Panc1 (cell line): ENCODE results near the gene MAGED4B.

ENCODE experiments used
- CTCF ChIP-seq: fragments of 450-650 bp; IDR thresholded peaks from 2 replicates; pipeline ENCODE4 v1.5.1; 2017; ENCODE audit warnings: mild to moderate bottlenecking
- POLR2AphosphoS5 ChIP-seq: IDR thresholded peaks from 2 replicates; pipeline ENCODE4 v1.6.1; 2012; ENCODE audit warnings: mild to moderate bottlenecking, low read depth, low read length, moderate library complexity
- REST ChIP-seq, 2 experiments: IDR thresholded peaks; 2 replicates each; pipeline ENCODE4 v1.6.1; 2011 to 2012; ENCODE audit warnings: low read depth in 2 of 2, control low read depth in 1 of 2, low read length in 1 of 2, mild to moderate bottlenecking in 1 of 2, moderate library complexity in 1 of 2; ENCODE audit not compliant: insufficient read depth in 1 of 2
- SIN3A ChIP-seq: IDR thresholded peaks from 2 replicates; pipeline ENCODE4 v1.6.1; 2012; ENCODE audit warnings: low read depth, mild to moderate bottlenecking, low read length, moderate library complexity, borderline replicate concordance; ENCODE audit not compliant: insufficient read depth

DNA sequence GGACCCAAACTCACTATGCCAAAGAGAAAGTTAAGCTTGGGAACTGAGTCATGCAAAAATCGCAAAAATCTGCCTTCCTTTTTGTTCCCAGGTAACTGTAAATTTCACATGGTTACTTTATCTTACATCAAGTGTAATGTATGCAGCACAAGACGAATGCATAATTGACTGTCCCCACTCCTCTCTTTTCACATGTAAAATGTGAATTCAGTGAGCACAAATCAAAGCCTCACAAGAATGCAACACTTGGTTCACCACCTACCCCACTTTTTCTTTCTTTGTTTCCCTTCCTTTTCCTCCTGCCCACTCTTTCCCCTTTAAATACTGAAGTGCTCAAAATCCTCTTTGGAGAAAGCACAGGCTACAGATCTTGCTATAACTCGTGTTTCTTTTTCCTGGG is 53.2 kb downstream of the MAGED4B start:
- TF ChIP-seq CTCF: no peak
- no peak for TF ChIP-seq POLR2AphosphoS5
- no peak for TF ChIP-seq REST (IDR thresholded peaks at IDR 0.05; ENCODE audit: insufficient read depth in 1 of 2, low read depth in 2 of 2, low read length in 1 of 2)
- TF ChIP-seq SIN3A: no peak
